GM18499 (cell line): ENCODE measurements around the gene FOXF1.

Experiments used
- ATAC-seq: cut with Tn5 transposase; IDR thresholded peaks from one replicate; pipeline ENCODE4 v1.9.1; 2021; ENCODE audit warnings: moderate number of reproducible peaks; ENCODE audit not compliant: insufficient read depth, unreplicated experiment

The FOXF1 gene

DNA sequence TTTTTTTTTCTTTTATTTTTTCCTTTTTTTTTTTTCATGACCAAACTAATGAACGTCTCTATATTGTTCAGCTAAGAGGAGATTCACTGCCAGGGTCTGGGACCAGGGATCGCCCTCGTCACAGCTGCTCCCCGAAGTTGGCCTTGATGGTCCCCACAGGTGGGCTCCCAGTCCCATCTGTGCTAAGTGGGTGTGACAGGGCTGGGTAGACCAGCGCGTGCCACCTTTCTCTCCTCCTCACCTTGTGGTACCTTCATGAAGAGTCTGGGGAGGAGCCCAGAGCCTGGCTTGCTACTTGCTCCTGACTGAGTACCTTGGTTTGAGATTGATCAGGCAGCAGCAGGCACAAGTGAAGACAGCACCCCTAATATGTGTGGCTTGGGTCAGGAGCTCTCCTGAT lies 6.5 kb upstream of the FOXF1 start:
- ATAC-seq, result no peak

DNA sequence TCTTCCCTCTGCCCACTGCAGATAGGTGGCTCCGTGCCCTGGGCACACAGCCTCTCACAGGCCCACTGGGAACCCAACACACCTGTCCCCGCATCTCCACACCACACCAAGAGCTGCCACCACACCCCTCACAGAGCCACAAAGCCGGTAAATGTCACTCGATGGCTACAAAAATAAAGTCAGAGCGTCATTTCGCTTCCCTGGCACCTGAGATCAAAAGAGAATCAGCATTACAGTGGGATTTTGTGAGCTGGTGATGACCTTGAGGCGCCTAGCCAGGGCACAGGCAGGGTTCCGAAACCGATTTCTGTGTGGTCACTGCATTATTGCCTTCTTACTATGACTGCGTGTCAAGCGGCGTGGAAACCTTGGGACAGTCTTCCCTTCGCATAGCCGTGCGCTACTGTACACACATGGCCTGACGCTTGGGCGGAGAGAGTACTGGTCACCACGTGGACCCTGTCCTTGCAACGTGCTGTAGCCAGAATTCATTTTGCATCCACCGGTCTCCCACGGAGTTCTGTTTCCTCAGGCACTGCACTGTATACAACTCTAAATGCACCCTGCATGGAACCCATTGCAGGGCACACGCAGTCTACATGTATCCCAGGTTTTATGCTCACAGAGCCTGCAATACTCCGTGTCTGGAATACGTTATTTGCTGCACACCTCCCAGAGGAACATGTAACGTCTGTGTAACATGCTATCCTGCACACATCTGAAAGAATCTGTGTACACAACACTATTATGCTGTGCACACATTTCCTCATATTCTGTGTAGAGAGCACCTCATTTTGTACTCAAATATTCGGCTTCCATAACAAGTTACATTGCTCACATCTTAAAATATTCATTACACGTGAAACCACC lies 5.8 kb upstream of the FOXF1 start:
- no peak for ATAC-seq

DNA sequence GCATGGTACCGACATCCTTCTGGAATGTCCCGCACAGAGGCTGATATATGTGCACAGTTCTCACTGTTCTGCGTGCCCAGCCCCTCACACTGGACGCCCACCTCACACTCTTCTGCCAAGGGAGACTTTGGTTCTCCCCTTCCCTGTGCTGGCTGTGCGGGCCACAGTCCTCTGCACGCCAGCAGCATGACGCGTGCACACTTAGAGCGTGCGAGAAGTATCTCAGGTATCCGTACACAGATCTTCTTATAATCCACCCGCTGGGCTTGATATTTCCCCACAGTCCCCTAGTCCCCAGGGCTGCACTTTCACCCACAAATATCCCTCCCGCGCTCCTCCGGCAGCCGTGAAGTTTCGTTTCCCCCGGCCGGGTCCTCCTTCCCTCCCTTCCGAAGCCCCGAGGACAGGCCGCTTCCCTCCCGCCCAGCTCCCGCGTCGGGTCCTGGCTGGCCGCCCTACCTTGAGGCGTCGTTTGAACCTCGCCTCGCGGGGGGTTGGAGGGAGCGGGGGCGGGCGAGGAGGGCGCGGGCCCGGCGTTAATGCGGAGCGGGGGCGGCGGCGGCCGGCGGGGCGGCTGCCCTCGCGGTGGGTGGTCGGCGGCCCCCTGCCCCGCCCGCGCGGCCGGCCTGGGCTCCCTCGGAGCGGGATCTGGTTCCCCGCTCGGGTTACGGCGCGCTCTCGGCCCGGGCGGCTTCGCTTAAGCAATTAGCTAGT lies 5.0 kb upstream of the FOXF1 start:
- ATAC-seq, result no peak

DNA sequence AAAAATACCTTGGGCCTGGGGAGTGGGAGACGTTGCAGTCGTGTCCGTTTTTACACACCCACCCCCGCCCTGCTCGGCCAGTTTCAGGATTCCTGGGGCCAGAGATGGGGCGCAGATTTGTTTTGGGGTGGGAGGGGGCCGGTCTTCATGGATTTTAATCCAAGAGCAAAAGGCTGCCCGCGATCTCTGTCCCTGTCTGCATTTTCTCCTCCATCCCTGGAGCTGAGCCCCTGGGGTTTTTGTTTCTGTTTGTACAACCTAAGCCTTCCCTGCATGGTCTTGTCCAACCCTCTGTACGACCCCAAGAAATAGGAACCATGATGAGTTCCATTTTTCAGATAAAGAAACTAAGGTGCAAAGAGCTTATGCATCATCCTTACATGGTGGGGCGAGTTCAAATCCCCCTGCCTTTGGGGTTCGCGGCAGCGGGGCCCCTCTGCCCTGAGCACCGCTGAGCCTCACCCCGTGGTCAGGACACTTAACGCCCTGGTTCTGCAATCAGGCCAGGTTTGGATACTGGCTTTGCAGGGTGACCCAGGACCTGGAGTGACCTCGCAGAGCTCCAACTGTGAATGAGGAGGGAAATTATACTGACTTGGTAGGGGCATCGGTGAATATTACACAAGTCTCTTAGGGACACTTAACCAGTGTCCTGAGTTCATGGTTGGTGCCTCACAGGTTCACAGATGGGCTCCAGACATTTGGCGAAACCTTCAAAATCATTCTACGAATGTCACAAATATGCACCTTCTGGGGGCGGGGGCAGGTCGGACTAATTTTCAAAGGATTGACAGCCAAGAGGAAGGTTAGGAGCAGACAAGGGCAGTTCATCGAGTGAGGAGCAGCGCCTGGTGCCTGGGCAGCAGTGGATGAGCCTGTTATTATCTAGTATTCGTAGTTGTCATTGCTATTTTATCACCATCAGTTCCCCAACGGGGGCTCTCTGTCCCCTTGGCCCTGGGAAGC lies 4.1 kb upstream of the FOXF1 start:
- ATAC-seq, result no peak

DNA sequence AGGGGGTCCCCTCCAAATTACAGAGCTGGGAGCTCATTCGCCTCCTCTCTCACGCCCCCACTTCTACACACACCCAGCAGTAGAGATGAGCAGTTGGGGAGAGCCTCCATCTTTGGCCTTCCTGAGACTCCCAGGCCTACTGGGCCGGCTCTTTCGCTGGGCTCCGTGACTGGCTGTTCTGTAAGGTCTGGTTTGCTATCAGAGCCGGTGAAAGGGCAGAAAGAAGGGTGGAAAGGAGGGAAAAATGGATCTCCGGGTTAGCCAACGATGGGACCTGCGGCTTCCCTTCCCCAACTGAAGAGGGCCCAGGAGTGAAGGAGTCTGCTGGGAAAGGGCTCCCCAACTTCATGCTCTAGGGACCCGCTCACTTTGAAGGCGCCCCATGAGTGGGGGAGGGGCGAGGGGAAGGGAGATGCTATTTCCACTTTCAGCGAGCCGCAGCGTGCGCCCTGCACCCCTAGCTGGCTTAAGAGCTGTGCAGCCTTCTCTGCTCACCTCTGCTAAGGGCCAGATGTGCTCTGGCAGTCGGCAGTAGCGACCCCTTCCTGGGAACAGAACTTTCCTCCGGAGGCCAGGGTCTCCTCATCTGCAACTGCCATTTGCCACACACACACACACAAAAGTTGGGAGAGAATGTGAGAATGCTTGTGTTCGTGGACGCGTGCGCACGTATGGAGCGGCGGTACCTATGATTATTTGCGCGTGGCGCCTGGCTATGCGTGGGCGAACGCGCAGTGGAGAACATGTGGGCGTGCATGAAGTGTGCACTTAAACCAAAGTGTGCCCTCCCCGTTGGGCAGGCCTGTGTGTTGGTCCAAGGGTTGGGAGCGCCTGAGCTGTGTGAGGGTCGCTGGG lies 2.9 kb upstream of the FOXF1 start:
- ATAC-seq, result no peak

DNA sequence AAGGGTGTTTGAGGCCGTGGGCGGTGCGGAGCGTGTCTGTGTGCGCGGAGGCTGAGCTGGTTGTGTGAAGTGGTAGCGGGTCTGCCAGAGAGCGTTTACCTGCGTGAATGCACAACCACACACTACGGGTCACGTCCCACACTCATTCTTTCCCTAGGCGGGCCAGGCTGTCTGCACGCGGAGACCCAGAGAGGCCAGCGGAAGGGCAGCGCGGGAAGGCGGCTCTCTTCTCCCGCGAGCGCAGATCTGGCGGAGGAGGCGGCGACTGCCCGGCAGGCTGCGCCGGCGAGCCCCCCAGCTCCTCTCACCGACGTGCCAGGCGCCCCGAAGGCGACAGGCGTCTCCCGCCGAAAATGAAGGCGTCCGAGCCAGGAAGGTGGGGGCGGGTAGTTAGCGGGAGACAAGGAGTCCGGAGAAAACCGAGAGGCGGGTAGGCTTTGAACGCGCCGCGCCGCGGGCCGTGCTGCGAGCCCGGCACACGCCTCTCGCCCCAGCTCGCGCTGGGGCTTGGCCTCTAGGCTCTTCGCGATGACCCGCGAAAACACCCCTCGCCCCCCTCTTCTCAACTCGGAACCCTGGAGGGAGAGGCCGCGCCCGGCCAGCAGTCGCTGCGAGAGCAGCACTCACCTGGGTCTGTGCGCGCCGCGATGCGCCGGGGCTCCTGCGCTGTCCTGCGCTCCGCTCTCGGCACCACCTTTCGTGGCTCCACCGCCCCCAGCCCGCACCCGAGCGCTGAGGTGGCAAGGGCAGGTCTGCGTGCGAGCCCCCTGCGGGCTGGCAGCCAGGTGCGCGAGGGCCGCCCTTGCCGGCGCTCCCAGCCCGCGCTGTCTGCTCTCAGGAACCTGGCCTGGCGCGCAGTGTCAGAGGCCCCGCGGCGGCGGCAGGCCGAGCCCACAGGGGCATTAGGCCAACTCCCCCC lies 2.0 kb upstream of the FOXF1 start:
- no peak for ATAC-seq

DNA sequence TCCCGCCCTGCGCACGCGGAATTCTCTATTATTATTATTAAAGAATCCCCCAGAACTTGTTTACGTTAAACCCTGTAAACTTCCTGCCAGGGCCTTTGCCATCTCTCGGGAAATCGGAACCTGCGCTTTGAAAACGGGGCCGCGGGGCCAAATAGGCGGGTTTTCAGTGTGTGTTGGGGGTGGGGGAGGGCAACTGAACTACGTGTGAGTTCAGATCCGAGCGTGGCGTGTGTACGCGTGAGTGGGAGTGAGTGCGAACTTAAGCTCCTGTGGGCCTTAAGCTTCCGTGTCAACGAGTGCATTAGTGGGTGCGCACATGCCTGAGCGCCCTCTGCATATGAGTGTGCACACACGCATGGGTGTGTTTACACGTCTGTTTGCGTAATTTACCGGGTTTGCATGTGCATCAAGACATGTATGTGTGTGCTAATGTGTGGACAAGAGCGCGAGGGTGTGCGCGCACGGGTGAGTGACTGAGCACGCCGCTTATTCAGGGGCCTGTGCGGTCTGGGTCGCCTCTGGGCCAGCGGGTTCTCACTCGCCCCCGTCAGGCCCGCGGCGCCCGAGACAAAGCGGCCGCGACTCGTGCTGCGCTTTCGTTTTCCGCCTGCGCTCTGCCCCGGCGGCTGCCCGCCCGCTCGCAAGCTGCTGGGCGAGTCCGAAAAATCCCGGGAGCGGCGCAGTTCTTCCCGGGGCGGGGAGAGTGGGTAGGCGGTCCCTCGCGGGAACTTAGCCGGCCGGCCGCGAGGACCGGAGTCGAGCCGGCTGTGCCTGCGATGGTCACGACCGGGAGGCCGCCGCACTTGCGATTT lies 1.2 kb upstream of the FOXF1 start:
- ATAC-seq, result no peak

DNA sequence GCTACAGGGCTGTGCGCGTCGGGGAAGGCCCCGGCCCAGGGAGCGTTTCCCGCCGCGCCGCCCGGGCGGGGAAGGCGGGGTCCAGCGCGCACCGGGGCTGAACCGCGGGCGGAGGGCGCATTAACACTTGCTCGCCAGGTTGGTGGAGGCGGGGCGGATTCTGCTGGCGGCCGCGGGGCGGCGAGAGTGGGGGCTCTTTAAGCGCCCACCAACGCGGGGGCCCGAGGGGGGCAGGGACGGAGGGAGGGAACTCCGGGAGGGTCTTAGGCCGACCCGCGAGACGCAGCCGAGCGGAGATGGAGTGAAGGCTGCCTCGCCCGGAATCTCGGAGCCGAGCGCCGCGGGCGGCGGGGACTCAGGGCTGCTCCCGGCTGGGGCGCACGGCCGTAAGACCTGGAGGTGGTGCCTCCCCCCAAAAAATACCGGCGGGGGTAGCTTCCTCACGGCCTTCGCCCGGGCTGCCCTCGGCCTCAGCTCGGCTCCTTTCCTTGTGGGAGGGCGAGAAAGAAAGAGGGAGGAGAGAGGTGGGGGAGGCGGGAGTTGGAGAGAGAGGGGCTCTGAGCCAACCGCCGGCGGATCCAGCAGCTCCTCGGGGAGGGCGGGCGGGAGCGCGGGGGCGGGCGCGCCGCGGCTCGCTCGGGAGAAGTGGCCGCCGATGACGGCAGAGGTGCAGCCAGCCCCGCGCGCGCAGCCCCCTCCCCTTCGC lies 415 bp upstream of the FOXF1 start:
- ATAC-seq, result no peak

DNA sequence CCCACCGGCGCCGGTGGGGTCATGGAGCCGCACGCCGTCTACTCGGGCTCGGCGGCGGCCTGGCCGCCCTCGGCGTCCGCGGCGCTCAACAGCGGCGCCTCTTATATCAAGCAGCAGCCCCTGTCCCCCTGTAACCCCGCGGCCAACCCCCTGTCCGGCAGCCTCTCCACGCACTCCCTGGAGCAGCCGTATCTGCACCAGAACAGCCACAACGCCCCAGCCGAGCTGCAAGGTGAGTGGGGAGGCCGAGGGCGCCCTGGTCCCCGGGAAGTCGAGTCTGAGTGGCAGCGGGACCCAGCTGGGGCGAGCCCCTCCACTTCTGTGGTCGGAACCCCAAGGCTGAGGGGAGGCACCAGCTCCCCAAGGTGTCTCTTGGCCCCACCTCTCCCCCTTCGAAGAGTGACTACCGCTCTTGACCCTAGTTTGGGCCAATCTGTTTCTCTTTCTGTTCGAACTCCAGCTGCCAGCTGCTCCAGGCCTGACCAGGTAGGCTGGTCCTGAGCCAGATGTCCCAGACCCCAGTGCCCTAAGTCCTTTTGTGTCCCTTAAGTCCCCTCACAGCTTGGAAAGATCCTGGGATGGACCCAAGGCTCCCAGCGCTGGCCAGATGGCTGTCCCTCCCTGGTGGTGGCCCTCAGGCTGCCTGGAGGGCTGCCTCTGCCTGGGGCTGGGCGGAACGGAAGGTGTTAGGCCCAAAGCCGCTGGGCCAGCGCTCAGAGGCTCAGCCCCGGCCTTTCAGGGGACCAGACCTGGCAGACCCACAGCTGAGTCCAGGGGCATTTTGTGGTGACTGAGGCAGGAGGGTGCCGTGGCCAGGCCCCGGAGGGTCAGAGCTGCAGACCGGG lies 1.2 kb downstream of the FOXF1 start:
- no peak for ATAC-seq

DNA sequence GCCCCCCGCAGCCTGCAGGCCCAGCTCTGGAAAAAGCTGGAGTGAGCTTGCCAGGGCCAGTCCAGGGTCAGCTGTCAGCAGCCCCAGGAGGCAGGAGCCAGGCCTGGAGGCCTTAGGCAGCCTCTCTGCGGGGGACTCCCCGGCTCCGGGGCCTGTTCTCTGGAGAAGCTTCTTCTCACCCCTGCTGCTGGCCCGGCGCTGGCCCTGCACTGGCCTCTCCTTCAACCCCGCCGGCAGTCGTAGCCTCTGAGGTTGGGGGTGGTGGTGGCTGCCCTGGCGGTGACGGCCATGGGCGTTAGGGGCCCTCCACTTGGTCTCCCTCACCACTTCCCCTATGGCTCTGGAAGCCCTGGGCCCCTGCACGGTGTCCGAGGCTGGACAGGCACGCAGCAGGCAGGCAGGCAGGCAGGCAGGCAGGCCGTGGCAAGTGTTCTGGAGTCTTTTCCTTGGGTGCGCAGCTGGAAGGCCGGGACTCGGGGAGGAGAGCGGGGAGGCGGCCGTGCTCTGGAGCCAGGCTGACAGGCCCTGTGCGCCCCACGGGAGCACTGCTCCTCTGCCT lies 2.1 kb downstream of the FOXF1 start:
- no peak for ATAC-seq

DNA sequence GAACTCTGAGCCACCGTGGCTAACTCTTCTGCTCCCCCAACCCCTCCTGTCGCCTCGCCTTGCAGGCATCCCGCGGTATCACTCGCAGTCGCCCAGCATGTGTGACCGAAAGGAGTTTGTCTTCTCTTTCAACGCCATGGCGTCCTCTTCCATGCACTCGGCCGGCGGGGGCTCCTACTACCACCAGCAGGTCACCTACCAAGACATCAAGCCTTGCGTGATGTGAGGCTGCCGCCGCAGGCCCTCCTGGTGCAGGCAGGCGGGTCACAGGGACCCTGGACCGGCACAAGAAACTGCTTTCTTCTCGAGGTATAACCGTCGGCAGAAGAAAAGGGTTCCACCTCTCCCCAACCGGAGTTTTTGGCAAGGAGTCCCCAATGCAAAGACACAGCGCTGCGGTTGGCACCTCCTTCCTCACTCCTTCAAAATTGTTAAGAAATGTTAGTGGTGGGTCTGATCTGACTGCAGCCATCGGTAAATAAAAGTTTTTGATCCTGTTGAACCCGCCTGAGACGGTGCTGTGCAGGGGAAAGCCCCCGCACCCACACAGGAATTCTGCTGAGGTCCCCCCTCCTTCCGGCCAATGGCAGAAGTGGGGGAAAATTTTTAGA lies 2.6 kb downstream of the FOXF1 start:
- no peak for ATAC-seq

DNA sequence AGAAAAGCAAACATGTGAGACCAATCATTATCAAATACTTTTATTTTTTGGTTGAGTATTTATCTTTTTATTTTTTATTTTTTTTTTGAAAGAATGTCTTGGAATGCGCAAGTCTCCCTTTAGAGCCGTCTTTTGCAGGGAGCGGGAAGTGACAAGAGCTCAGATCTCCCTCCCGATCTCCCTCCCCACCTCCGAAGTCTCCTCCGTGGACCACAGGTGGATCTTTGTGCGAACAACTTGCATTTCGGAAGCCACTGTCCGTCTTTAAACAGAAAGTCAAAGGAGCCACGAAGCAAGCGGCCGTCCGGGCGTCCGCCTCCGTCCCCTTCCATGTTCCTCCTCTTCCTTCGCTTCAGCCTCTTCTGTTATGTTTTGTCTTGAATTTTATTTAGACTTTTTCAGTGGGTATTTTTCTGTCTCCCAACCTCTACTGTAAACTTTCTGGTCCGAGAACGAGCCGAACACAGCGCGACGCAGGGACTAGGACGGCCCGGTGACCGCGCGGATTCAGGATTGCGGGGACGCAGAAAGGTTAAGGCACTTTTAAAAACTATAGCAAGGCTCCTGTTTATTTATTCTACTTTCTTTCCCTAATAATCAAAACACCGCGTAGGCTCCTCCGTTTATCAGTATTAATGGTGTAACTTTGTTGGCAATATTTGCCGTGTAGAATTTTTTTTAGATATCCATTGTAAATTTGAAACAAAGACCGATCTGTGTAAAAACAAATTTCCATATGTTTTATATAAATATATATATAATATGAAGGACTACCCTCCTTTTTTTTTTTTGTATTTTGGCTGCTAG lies 3.3 kb downstream of the FOXF1 start:
- ATAC-seq, result no peak

DNA sequence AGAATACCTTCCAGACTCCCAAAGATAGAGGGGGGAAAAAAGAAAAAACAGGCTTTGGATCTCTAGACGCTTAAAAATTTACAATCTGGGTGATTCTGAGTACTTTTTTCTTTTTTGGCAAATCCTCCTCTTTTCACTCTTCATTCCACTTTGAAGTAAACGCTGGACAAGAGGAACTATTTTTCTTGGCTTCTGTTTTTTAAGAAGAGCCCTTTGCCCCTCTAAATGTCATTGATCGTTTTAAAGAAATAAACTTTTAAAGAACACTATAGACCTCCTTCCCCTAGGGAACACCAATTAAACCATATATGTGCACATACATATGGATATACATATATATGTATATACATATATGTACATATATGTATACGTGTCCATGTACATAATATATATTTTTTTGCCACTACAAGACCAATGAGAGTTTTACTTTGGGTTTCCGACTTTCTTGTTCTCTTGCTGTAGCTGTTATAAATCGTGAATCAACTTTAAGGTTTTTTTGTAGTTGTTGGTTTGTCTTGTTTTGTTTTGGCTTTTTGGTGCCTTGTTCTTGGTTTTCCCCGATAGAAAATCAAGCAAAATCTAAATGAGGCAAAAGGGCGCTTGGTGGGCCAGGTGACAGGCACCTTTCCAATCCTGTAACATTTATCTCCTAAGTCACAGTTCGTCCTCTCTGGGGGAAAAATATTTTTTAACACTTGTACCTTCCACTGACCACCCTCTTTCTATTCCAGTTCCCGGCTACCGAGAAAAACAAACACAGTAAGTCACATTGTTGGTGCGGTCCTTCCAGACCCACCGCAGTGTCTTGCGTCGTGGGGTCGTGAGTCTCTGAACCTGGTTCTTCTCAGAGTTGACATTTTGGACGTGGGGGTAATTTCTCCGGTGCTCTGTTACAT lies 4.4 kb downstream of the FOXF1 start:
- ATAC-seq, result no peak

DNA sequence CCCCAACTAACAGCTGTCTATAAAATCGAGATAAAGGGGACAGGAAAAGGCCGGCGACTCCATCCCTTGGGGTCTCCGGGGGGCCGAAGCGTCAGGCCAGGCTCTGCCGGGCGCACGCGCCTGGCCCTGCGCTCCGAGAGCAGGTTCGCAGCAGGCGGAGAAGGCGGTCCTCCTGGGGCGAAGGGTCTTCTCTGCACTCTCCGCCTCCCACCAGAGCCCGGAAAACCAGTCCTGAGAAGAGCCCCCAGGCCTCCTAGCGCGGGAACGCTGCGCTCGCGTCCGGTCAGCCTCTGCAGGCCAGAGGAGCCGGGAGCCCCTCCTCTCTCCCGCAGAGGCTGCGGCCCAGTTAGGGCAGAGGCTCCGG lies 5.1 kb downstream of the FOXF1 start:
- no peak for ATAC-seq
